Measurements from ENCODE around the gene BCL2L11. TPM values are rescaled to one million over a fixed set of nuclear protein-coding genes. Genes with fewer than 3 reads are reported as not detected.

The BCL2L11 gene
- total RNA-seq, 1 donor from 2014 or later, result 19.3 TPM

- H3K27me3 ChIP-seq (ENCODE audit: insufficient read depth, low read length), result peaks cover 6% of the 10 kb centered on the region
- H3K36me3 ChIP-seq (ENCODE audit: insufficient read depth, low read length), result no peaks in the 10 kb centered on the region
- FAIRE-seq, result no peak
- H3K9ac ChIP-seq (ENCODE audit: low read length), result no peak overlapping the region
- no peaks in the 10 kb centered on the region for H3K9me3 Mint-ChIP-seq (ENCODE audit: unreplicated experiment)
- peaks cover 9% of the 10 kb centered on the region for H3K4me1 ChIP-seq (ENCODE audit: insufficient read depth, low read length)
- no peak overlapping the region for H2AFZ ChIP-seq (ENCODE audit: low read depth, low read length)
- H3K4me1 Mint-ChIP-seq (ENCODE audit: low read depth, unreplicated experiment), result peaks cover 8% of the 10 kb centered on the region
- no peak overlapping the region for H3K4me3 ChIP-seq (ENCODE audit: insufficient read depth, low read depth, low read length)
- peaks cover 11% of the 10 kb centered on the region for H3K27me3 Mint-ChIP-seq (ENCODE audit: low read depth, unreplicated experiment)
- TF ChIP-seq EZH2 (IDR thresholded peaks at IDR 0.05; ENCODE audit: insufficient read depth, low read length), result no peak
- TF ChIP-seq, protein P1, sequence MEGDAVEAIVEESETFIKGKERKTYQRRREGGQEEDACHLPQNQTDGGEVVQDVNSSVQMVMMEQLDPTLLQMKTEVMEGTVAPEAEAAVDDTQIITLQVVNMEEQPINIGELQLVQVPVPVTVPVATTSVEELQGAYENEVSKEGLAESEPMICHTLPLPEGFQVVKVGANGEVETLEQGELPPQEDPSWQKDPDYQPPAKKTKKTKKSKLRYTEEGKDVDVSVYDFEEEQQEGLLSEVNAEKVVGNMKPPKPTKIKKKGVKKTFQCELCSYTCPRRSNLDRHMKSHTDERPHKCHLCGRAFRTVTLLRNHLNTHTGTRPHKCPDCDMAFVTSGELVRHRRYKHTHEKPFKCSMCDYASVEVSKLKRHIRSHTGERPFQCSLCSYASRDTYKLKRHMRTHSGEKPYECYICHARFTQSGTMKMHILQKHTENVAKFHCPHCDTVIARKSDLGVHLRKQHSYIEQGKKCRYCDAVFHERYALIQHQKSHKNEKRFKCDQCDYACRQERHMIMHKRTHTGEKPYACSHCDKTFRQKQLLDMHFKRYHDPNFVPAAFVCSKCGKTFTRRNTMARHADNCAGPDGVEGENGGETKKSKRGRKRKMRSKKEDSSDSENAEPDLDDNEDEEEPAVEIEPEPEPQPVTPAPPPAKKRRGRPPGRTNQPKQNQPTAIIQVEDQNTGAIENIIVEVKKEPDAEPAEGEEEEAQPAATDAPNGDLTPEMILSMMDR (IDR thresholded peaks at IDR 0.05; ENCODE audit: insufficient read depth, low read depth, low read length), result no peak
- H3K27ac ChIP-seq (ENCODE audit: low read depth, low read length), result no peak overlapping the region
- H3K79me2 ChIP-seq (ENCODE audit: insufficient read depth, low read length), result no peaks in the 10 kb centered on the region
- peak; percentile 30 for DNase-seq (ENCODE audit: low read depth)
- peak overlapping the region; percentile 34 for H3K27ac Mint-ChIP-seq (ENCODE audit: unreplicated experiment)
- peak overlapping the region; percentile 1 for H3K4me2 ChIP-seq (ENCODE audit: low read length)
- H4K20me1 ChIP-seq (ENCODE audit: insufficient read depth, low read length), result no peaks in the 10 kb centered on the region
- no peaks in the 10 kb centered on the region for H3K9me3 ChIP-seq (ENCODE audit: insufficient read depth, low read depth, low read length)
- H3K4me3 Mint-ChIP-seq (ENCODE audit: unreplicated experiment), result no peak overlapping the region
- peaks cover 3% of the 10 kb centered on the region for H3K36me3 Mint-ChIP-seq (ENCODE audit: low read depth, unreplicated experiment)
These were observed 58.2 kb downstream of the BCL2L11 start for GRCh38 chr2:111178730-111179405.

- TF ChIP-seq, protein P1 (IDR thresholded peaks at IDR 0.05; ENCODE audit: insufficient read depth, low read depth, low read length), result no peak
- no peak for TF ChIP-seq EZH2 (IDR thresholded peaks at IDR 0.05; ENCODE audit: insufficient read depth, low read length)
- H3K27me3 ChIP-seq (ENCODE audit: insufficient read depth, low read length), result peaks cover 6% of the 10 kb centered on the region
- no peaks in the 10 kb centered on the region for H3K79me2 ChIP-seq (ENCODE audit: insufficient read depth, low read length)
- H3K4me2 ChIP-seq (ENCODE audit: low read length), result no peak overlapping the region
- H3K27ac ChIP-seq (ENCODE audit: low read depth, low read length), result no peak overlapping the region
- H3K9me3 ChIP-seq (ENCODE audit: insufficient read depth, low read depth, low read length), result no peaks in the 10 kb centered on the region
- peaks cover 4% of the 10 kb centered on the region for H3K9me3 Mint-ChIP-seq (ENCODE audit: unreplicated experiment)
- H3K36me3 ChIP-seq (ENCODE audit: insufficient read depth, low read length), result no peaks in the 10 kb centered on the region
- DNase-seq (ENCODE audit: low read depth) (no peak), FAIRE-seq (no peak)
- H3K4me1 ChIP-seq (ENCODE audit: insufficient read depth, low read length), result peaks cover 9% of the 10 kb centered on the region
- H3K9ac ChIP-seq (ENCODE audit: low read length), result no peak overlapping the region
- H3K4me1 Mint-ChIP-seq (ENCODE audit: low read depth, unreplicated experiment), result peaks cover 8% of the 10 kb centered on the region
- H3K4me3 Mint-ChIP-seq (ENCODE audit: unreplicated experiment), result no peak overlapping the region
- no peak overlapping the region for H3K4me3 ChIP-seq (ENCODE audit: insufficient read depth, low read depth, low read length)
- peaks cover 26% of the 10 kb centered on the region for H3K27me3 Mint-ChIP-seq (ENCODE audit: low read depth, unreplicated experiment)
- H4K20me1 ChIP-seq (ENCODE audit: insufficient read depth, low read length), result no peaks in the 10 kb centered on the region
- H3K27ac Mint-ChIP-seq (ENCODE audit: unreplicated experiment), result no peak overlapping the region
- no peaks in the 10 kb centered on the region for H3K36me3 Mint-ChIP-seq (ENCODE audit: low read depth, unreplicated experiment)
- no peak overlapping the region for H2AFZ ChIP-seq (ENCODE audit: low read depth, low read length)
These were observed 61.4 kb downstream of the BCL2L11 start for GRCh38 chr2:111182121-111182520.

- H3K27me3 Mint-ChIP-seq (ENCODE audit: low read depth, unreplicated experiment), result peaks cover 24% of the 10 kb centered on the region
- Histone ChIP-seq H3K36me3 (ENCODE audit: insufficient read depth, low read length) (no peaks in the 10 kb centered on the region), H3K9me3 (ENCODE audit: insufficient read depth, low read depth, low read length) (no peaks in the 10 kb centered on the region), H3K4me2 (ENCODE audit: low read length) (no peak overlapping the region), H3K4me3 (ENCODE audit: insufficient read depth, low read depth, low read length) (no peak overlapping the region), H3K79me2 (ENCODE audit: insufficient read depth, low read length) (no peaks in the 10 kb centered on the region), H3K27me3 (ENCODE audit: insufficient read depth, low read length) (peaks cover 6% of the 10 kb centered on the region), H3K27ac (ENCODE audit: low read depth, low read length) (no peak overlapping the region), H3K4me1 (ENCODE audit: insufficient read depth, low read length) (peaks cover 9% of the 10 kb centered on the region), H2AFZ (ENCODE audit: low read depth, low read length) (no peak overlapping the region), H4K20me1 (ENCODE audit: insufficient read depth, low read length) (no peaks in the 10 kb centered on the region), H3K9ac (ENCODE audit: low read length) (no peak overlapping the region)
- FAIRE-seq, result no peak
- H3K4me3 Mint-ChIP-seq (ENCODE audit: unreplicated experiment), result no peak overlapping the region
- no peak overlapping the region for H3K27ac Mint-ChIP-seq (ENCODE audit: unreplicated experiment)
- DNase-seq (ENCODE audit: low read depth), result no peak
- H3K36me3 Mint-ChIP-seq (ENCODE audit: low read depth, unreplicated experiment), result no peaks in the 10 kb centered on the region
- TF ChIP-seq, protein P1 (IDR thresholded peaks at IDR 0.05; ENCODE audit: insufficient read depth, low read depth, low read length), result no peak
- no peak for TF ChIP-seq EZH2 (IDR thresholded peaks at IDR 0.05; ENCODE audit: insufficient read depth, low read length)
- H3K9me3 Mint-ChIP-seq (ENCODE audit: unreplicated experiment), result peaks cover 4% of the 10 kb centered on the region
- peaks cover 8% of the 10 kb centered on the region for H3K4me1 Mint-ChIP-seq (ENCODE audit: low read depth, unreplicated experiment)
These were observed 62.0 kb downstream of the BCL2L11 start for GRCh38 chr2:111182740-111183139.

Data from astrocyte (in vitro differentiated cells and primary cell).